ENCODE results near the gene ARV1. TPM values are rescaled to one million over a fixed set of nuclear protein-coding genes. Genes with fewer than 3 reads are reported as not detected.
A peak's percentile ranks its signal among the peaks of the same experiment; 100 is the strongest.
"Not testable (repeated sequence)": the region's sequence is repeated elsewhere in the genome, so short reads cannot be mapped to it uniquely, and the experiment has no call there.

The ARV1 gene
- polyA plus RNA-seq, 1 donor (not counting 4 experiments of a cell fraction or from before 2014, with no cell fraction given): 38.1 TPM

DNA sequence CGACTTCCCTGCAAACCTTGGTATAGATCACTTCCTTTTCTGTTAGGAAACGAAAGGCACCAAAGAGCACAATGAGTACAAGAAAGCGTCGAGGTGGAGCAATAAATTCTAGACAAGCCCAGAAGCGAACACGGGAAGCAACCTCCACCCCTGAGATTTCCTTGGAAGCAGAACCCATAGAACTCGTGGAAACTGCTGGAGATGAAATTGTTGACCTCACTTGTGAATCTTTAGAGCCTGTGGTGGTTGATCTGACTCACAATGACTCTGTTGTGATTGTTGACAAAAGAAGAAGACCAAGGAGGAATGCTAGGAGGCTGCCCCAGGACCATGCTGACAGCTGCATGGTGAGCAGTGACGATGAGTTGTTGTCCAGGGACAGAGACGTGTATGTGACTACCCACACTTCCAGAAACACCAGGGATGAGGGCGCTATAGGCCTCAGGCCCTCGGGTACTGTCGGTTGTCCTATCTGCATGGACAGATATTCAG lies 42.7 kb downstream of the ARV1 start:
- Histone ChIP-seq H3K4me1 (ENCODE audit: control insufficient read depth, extremely low read depth, insufficient read depth, low read length) (peaks cover 31% of the 10 kb centered on the region), H3K9me3 (ENCODE audit: control insufficient read depth, low read depth, low read length) (no peaks in the 10 kb centered on the region), H3K27me3 (ENCODE audit: control insufficient read depth, extremely low read depth, insufficient read depth, low read length) (no peaks in the 10 kb centered on the region), H3K9ac (ENCODE audit: control insufficient read depth, extremely low read depth, insufficient read depth, low read length) (no peak overlapping the region), H2AFZ (ENCODE audit: control insufficient read depth, low read length) (no peak overlapping the region), H3K36me3 (ENCODE audit: control insufficient read depth in 2 of 2, extremely low read depth in 1 of 2, insufficient read depth in 2 of 2, low read length in 2 of 2) (no peaks in the 10 kb centered on the region), H4K20me1 (ENCODE audit: control insufficient read depth, extremely low read depth, insufficient read depth, low read length) (no peaks in the 10 kb centered on the region), H3K9me1 (ENCODE audit: control insufficient read depth, extremely low read depth, insufficient read depth, low read length) (no peaks in the 10 kb centered on the region), H3K79me2 (ENCODE audit: control insufficient read depth, insufficient read depth, low read length) (no peaks in the 10 kb centered on the region), H3K4me2 (ENCODE audit: control insufficient read depth, extremely low read depth, insufficient read depth, low read depth, low read length) (no peak overlapping the region), H3K4me3 (ENCODE audit: control insufficient read depth in 2 of 3, extremely low read depth in 1 of 3, insufficient read depth in 2 of 3, low read depth in 1 of 3, low read length in 3 of 3) (no peak overlapping the region), H3K27ac (ENCODE audit: control insufficient read depth, insufficient read depth, low read length) (no peak overlapping the region)
- DNase-seq (ENCODE audit: low read depth, low spot score) (no peak), FAIRE-seq (peak; percentile 36)
- TF ChIP-seq, protein P1, sequence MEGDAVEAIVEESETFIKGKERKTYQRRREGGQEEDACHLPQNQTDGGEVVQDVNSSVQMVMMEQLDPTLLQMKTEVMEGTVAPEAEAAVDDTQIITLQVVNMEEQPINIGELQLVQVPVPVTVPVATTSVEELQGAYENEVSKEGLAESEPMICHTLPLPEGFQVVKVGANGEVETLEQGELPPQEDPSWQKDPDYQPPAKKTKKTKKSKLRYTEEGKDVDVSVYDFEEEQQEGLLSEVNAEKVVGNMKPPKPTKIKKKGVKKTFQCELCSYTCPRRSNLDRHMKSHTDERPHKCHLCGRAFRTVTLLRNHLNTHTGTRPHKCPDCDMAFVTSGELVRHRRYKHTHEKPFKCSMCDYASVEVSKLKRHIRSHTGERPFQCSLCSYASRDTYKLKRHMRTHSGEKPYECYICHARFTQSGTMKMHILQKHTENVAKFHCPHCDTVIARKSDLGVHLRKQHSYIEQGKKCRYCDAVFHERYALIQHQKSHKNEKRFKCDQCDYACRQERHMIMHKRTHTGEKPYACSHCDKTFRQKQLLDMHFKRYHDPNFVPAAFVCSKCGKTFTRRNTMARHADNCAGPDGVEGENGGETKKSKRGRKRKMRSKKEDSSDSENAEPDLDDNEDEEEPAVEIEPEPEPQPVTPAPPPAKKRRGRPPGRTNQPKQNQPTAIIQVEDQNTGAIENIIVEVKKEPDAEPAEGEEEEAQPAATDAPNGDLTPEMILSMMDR (optimal IDR thresholded peaks at IDR 0.05 in 1 of 3, IDR thresholded peaks at IDR 0.05 in 1 of 3, conservative IDR thresholded peaks at IDR 0.05 in 1 of 3; ENCODE audit: extremely low read depth in 1 of 3, insufficient read depth in 2 of 3, low read length in 3 of 3): no peak
- TF ChIP-seq EZH2 (IDR thresholded peaks at IDR 0.05; ENCODE audit: low read length): no peak
- dilution Hi-C loops (cut with MboI; ENCODE audit: extremely low pct_ligation_motif_present, low sequenced_read_pairs): no loop called here

GRCh38 chr1:231022543-231022942 lies 43.6 kb downstream of the ARV1 start:
- FAIRE-seq; H3K9me1 ChIP-seq (ENCODE audit: control insufficient read depth, extremely low read depth, insufficient read depth, low read length); H3K9me3 ChIP-seq (ENCODE audit: control insufficient read depth, low read depth, low read length); H3K4me3 ChIP-seq (ENCODE audit: control insufficient read depth in 2 of 3, extremely low read depth in 1 of 3, insufficient read depth in 2 of 3, low read depth in 1 of 3, low read length in 3 of 3); H2AFZ ChIP-seq (ENCODE audit: control insufficient read depth, low read length); H3K4me2 ChIP-seq (ENCODE audit: control insufficient read depth, extremely low read depth, insufficient read depth, low read depth, low read length); H3K27ac ChIP-seq (ENCODE audit: control insufficient read depth, insufficient read depth, low read length); H3K27me3 ChIP-seq (ENCODE audit: control insufficient read depth, extremely low read depth, insufficient read depth, low read length); H3K9ac ChIP-seq (ENCODE audit: control insufficient read depth, extremely low read depth, insufficient read depth, low read length); H3K36me3 ChIP-seq (ENCODE audit: control insufficient read depth in 2 of 2, extremely low read depth in 1 of 2, insufficient read depth in 2 of 2, low read length in 2 of 2); dilution Hi-C loops (cut with MboI; ENCODE audit: extremely low pct_ligation_motif_present, low sequenced_read_pairs); H4K20me1 ChIP-seq (ENCODE audit: control insufficient read depth, extremely low read depth, insufficient read depth, low read length); H3K79me2 ChIP-seq (ENCODE audit: control insufficient read depth, insufficient read depth, low read length); DNase-seq (ENCODE audit: low read depth, low spot score): not testable (repeated sequence)
- H3K4me1 ChIP-seq (ENCODE audit: control insufficient read depth, extremely low read depth, insufficient read depth, low read length): peaks cover 27% of the 10 kb centered on the region

DNA sequence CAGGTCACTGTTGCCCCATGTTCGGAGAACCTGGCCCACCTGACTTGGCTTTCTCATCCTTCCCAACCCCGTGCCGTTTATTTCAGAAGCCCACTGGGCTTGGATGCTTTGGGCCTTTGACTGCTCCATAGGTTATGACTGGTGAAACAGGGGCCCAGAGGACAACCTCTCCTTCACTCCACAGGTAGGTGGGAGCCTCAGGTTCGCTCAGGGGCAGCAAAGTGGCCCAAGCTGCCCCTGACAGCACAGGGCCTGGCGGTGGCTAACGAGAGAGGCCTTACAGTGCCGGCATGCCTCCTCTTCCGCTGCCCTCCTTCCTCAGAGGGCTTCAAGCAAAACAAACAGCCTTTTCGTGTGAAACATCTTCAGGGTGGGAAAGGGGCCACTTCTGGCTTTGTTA lies 44.3 kb downstream of the ARV1 start:
- Histone ChIP-seq H3K4me3 (ENCODE audit: control insufficient read depth in 2 of 3, extremely low read depth in 1 of 3, insufficient read depth in 2 of 3, low read depth in 1 of 3, low read length in 3 of 3) (no peak overlapping the region), H3K9me3 (ENCODE audit: control insufficient read depth, low read depth, low read length) (no peaks in the 10 kb centered on the region), H3K79me2 (ENCODE audit: control insufficient read depth, insufficient read depth, low read length) (peaks cover 6% of the 10 kb centered on the region), H3K27me3 (ENCODE audit: control insufficient read depth, extremely low read depth, insufficient read depth, low read length) (no peaks in the 10 kb centered on the region), H3K27ac (ENCODE audit: control insufficient read depth, insufficient read depth, low read length) (no peak overlapping the region), H3K9me1 (ENCODE audit: control insufficient read depth, extremely low read depth, insufficient read depth, low read length) (no peaks in the 10 kb centered on the region), H3K36me3 (ENCODE audit: control insufficient read depth in 2 of 2, extremely low read depth in 1 of 2, insufficient read depth in 2 of 2, low read length in 2 of 2) (peaks cover 0 to 2% of the 10 kb centered on the region in 2 experiments), H3K4me2 (ENCODE audit: control insufficient read depth, extremely low read depth, insufficient read depth, low read depth, low read length) (no peak overlapping the region), H3K4me1 (ENCODE audit: control insufficient read depth, extremely low read depth, insufficient read depth, low read length) (peaks cover 25% of the 10 kb centered on the region), H3K9ac (ENCODE audit: control insufficient read depth, extremely low read depth, insufficient read depth, low read length) (no peak overlapping the region), H4K20me1 (ENCODE audit: control insufficient read depth, extremely low read depth, insufficient read depth, low read length) (no peaks in the 10 kb centered on the region), H2AFZ (ENCODE audit: control insufficient read depth, low read length) (no peak overlapping the region)
- DNase-seq (ENCODE audit: low read depth, low spot score): no peak
- dilution Hi-C loops (cut with MboI; ENCODE audit: extremely low pct_ligation_motif_present, low sequenced_read_pairs): no loop called here
- FAIRE-seq: no peak
- TF ChIP-seq, protein P1 (optimal IDR thresholded peaks at IDR 0.05 in 1 of 3, IDR thresholded peaks at IDR 0.05 in 1 of 3, conservative IDR thresholded peaks at IDR 0.05 in 1 of 3; ENCODE audit: extremely low read depth in 1 of 3, insufficient read depth in 2 of 3, low read length in 3 of 3): no peak
- TF ChIP-seq EZH2 (IDR thresholded peaks at IDR 0.05; ENCODE audit: low read length): no peak
